HG03139 (cell line): ENCODE results near the gene RYR1.
"Not testable (repeated sequence)": the region's sequence is repeated elsewhere in the genome, so short reads cannot be mapped to it uniquely, and the experiment has no call there.

ENCODE experiments used
- ATAC-seq: cut with Tn5 transposase; IDR thresholded peaks from one replicate; pipeline ENCODE4 v1.9.1; 2021; ENCODE audit not compliant: unreplicated experiment

Gene RYR1

DNA sequence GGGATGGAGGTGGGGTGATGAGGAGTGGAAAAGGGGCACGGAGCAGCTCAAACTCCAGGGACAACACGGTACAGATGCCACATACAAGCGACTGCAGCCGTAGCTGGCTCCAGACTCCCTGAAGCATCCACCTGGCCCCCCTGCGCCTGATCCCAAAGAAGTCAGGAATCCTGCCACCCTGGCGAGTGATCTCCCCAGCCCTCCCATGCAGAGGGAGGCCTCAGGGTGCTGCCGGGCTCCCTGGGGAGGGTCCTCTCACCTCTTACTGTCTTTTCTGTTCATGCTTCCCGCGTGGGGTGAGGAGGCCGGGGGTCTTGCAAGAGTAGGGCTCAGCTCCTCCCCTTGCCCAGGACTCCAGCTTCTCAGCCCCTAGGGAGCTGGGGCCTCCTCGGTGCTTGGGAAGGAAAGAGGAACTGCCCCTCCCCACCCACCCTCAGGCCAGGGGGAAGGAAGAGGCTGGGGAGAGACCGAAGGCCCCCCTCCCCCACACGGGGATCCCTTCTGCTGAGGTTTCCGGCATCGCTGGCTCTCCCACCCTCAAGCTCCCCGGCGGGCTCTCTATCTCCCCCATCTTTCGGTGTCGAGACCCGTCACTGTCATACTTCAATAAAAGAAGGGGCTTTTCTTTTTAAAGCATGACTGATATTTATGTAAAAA lies 7.6 kb upstream of the RYR1 start, which contains the start of gene RASGRP4:
Gene RASGRP4 (minus strand): TSS at position 410 of the 657 bp plus-strand sequence. CDS start 128 bp downstream, at position 282.
- no peak for ATAC-seq

DNA sequence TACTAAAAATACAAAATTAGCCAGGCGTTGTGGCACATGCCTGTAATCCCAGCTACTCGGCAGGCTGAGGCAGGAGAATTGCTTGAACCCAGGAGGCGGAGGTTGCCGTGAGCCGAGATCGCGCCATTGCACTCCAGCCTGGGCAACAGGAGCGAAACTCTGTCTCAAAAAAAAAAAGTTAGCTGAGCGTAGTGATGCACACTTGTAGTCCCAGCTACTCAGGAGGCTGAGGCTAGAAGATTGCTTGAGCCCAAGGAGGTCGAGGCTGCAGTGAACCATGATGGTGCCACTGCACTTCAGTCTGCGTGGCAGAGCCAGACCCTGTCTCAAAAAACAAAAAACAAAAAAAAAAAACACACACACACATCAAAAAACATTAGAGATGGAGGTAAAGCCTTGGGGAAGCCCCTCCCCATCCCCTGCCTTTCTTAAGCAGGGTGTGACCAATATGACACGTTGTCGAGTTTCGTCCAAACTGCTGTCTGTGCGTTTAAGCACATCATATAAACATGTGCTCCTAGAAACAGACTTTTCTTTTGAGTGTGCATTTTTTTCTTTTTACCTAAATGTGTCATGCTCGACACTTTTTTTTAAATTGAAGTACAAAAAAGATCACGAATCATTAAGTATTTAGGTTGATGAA lies 6.3 kb upstream of the RYR1 start:
- ATAC-seq = not testable (repeated sequence)

DNA sequence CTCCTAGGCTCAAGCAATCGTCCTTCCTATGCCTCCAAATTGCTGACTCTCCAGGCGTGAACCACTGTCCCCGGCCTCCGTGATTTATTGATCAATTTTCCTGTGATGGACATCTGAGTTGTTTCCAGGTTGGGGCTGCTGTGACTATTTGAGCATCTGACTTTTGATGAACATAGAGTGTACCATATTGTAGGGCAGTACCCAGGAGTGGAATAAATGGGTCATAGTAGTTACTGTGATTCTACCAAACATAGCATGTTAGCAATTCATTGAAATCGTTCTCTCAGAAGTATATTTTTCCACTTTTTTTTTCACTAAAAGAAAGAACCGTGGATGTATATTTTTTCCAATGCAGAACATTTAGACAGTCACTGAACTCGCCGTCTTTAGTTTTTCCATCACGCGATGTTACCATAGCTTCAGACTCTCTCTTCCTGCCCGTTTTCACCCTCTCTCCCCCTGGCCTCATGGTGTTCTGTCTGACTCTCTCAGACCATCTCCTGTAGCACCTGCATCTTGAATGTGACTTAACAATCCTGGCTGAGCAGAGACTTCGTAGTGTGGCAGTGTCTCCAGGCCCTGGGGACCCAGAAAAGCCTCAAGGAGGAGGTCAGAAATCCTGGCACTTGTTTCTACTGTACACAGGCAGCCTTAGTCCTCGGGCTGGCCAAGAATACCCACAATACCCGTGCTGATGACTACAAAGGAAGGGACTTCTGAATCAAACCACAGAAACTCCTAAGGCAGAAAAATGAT lies 4.3 kb upstream of the RYR1 start:
- ATAC-seq = no peak

DNA sequence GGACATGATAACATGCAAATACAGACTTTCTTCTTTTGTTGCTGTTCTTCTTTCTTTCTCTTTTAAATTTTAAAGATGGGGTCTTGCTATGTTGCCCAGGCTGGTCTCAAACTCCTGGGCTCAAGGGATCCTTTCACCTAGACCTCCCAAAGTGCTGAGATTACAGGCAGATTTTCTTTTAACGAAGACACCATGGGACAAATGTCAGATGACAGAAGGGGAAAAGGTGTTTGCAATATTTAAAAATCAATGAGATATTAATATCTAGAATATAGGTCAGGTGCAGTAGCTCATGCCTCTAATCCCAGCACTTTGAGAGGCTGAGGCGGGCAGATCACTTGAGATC lies 3.7 kb upstream of the RYR1 start:
- ATAC-seq = no peak

DNA sequence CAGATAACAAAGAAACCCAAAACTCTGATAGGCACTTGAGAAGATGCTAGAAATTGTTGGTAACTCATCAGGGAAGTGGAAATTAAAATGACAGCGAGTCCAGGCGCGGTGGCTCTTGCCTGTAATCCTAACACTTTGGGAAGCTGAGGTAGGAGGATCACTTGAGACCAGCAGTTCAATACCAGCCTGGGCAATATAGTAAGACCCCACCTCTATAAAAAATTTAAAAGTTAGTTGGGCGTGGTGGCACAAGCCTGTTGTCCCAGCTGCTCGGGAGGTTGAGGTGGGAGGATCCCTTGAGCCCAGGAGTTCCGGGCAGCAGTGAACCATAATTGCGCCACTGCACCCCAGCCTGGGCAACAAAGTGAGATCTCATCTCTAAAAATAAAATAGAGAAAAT lies 2.6 kb upstream of the RYR1 start:
- no peak for ATAC-seq

DNA sequence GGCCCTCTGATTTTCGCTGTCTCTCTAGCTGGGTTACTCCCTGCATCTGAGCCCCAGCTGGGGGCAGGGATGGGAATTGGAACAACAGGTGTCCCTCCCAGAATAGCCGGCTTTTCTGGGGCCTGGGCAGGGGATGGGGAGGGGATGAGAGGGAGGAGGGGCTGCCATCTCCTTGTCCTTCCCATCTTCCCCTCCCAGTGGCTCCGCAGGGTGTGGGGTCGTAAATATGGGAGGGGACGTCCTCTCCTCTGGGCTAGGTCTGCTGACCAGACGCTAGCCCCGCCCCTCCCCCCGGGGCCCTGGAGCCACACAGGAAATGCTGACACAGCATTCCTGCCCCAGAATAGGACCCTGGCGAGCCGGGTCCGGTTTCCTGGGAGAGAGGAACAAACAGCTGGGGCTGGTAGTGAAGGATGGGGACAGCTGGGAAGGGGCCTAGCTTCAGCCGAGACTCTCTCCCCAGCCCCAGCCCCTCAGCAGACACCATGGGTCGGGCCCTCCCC lies 1.1 kb downstream of the RYR1 start:
- no peak for ATAC-seq

DNA sequence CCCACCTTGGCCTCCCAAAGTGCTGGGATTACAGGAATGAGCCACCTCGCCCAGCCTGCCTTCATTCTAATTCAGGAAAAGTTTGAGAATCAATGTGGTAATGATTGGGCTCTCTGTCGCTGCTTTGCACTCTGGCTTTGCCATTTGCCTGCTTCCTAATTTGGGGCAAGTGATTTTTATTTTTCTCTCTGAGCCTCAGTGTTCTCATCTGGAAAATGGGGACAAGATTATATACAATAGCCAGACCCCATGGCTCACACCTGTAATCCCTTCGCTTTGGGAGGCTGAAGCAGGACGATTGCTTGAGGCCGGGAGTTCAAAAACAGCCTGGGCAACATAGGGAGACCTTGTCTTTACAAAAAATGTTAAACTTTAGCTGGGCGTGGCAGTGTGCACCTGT lies 3.8 kb downstream of the RYR1 start:
- no peak for ATAC-seq

DNA sequence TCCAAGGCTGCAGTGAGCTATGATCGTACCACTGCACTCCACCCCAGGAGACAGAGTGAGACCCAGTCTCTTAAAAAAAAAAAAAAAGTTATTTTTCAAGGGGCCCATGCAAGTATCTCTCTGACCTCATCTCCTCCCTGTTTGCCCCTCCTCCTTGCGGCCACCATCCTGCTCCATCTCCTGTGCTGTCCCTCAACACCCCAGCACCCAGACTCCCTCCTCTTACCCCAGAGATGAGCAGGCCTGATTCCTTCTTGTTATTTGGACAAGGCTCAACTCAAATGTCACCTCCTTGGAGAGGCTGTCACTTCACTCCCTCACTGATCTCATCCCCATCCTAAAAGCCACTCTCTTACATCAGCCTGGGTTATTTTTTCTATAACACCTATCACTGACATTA lies 4.4 kb downstream of the RYR1 start:
- no peak for ATAC-seq

DNA sequence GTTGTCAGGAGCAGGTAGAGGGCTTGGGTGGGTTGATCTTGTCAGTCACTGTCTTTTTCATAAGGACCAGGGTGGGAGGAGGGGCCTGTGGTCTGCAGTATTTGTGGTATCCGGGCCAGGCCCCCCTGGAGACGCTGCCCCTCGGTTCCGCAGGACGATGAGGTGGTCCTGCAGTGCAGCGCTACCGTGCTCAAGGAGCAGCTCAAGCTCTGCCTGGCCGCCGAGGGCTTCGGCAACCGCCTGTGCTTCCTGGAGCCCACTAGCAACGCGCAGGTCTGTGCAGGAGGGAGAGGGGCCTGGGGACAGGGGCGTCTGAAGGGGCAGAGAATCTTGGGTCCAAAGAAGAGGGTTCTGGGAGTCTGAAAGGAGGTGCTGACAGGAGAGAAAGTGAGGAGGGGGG lies 7.1 kb downstream of the RYR1 start:
- ATAC-seq = no peak

DNA sequence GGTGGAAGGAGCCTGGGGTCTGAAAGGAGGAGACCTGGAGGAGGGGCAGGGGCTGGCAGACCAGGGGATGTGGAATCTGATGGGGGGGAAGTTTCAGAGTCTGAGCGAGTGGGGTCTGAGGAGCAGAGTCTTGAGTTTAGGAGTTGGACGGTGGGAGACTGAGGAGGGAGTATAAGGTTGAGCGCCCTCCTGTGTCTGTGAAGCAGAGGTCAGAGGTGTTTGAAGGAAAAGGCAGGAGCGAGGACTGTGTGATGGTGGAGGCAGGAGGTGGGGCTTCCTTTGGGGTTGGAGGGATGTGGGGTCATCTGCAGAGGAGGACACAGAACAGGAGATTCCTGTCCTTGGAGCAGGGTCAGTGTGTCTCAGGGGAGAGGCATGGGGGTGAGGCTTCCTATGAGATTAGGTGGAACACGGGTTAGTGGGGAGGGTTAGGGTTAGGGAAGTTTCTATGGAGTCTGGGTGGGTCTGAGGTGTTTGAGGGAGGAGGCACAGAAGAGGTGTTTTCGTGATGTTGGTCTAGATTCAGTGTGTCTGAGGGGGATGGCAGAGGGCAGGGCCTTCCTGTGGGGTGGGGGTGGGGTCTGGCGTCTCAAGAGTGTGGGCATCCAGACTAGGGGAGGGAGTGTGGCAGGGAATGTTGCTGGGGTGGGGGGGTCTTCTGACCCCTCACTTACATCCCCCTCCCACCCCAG lies 8.3 kb downstream of the RYR1 start:
- ATAC-seq = no peak

DNA sequence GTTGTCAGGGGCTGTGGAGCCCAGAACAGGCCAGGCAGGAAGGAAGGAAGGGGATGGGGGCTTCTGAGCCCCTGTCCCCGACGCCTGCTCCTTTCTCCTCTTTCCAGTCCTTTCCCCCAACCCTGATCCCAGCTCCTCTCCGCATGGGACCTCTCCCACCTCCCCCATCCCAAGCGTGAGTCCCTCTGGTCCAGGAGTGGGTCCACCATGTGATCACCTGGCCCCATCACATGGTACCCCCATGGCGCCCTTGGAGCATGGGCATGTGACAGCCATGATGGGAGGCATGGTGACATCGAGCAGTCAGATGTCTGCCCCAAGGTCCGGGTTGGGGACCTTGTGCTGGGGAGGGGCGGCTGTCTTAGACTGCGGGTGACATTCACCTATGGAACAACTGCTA lies 9.2 kb downstream of the RYR1 start:
- no peak for ATAC-seq

DNA sequence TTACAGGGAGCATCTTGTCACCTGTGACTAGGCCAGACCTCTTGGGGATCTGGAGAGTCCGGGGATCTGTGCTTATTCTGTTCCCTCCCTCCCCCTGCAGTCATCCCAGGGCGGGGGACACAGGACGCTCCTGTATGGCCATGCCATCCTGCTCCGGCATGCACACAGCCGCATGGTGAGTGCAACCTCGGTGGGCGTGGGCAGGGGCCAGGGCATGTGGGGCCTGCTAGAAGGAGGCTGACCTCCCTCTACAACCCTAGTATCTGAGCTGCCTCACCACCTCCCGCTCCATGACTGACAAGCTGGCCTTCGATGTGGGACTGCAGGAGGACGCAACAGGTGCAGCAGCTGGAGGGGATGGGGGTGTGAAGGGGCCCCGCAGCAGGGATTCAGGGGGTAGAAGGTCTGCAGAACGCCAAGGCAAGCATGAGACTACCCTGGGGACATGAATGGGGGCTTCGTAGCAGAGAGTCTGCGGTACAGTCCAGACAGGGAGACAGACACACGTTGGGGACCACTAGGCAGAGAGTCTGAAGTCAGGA lies 10.0 kb downstream of the RYR1 start:
- ATAC-seq = no peak

DNA sequence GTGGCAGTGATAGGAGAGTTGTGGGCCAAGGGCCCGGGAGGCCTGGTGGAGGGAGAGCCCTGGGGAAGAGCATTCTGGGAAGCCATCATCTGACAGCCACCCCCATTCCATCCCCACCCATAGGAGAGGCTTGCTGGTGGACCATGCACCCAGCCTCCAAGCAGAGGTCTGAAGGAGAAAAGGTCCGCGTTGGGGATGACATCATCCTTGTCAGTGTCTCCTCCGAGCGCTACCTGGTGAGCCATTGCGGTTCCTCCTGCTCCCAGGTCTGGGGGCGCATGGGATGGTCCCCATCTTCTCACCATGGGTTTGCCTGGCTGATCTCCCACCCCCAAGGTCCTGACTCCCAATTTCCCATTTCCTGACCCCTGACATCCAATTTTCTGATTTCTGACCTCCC lies 10.5 kb downstream of the RYR1 start:
- no peak for ATAC-seq

DNA sequence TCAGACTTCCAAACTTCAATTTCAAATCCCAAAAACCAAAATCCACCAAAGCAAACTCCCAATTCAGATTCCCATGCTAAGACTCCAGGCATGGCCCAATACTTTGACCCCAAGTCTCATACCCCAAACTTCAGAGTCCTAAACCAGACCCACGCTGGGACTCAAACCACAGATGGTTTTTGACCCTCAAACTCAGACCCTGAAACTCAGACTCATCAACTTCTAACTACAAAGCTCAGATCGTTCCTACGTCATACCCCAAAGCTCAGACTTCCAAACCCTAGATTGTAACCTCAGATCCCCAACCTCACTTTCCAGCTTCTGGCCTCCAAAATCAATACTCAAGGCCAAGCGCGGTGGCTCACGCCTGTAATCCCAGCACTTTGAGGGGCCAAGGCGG lies 11.9 kb downstream of the RYR1 start:
- no peak for ATAC-seq

DNA sequence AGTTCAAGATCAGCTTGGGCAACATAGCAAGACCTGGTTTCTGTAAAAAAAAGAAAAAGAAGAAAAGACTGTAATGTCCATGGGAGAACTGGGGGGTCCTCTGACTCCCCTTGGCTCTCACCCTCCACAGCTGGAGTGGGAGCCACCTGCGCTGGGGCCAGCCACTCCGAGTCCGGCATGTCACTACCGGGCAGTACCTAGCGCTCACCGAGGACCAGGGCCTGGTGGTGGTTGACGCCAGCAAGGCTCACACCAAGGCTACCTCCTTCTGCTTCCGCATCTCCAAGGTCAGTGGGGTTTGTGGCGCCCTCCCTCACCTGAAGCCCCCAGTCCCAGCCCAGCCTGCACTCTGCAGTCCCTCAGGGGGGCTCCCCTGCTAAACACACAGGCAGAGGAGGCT lies 14.7 kb downstream of the RYR1 start:
- no peak for ATAC-seq

DNA sequence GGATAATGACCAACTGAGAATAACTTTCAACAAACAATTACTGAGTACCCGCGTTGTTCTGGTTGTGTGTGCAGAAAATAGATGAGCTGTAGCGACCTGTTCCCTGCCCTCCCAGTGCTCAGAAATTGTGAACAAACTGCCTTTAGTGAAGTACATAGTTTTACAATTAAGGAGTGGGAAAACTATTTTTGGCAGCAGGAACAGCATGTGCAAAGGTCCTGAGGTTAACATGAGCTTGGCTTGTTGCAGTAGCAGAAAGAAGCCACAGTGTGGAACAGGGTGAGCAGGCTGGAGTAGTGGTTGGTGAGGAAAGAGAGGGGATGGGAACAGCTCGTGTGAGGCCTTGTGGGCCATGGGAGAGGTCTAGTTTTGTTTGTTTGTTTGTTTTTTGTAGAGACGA lies 16.0 kb downstream of the RYR1 start:
- ATAC-seq = no peak

DNA sequence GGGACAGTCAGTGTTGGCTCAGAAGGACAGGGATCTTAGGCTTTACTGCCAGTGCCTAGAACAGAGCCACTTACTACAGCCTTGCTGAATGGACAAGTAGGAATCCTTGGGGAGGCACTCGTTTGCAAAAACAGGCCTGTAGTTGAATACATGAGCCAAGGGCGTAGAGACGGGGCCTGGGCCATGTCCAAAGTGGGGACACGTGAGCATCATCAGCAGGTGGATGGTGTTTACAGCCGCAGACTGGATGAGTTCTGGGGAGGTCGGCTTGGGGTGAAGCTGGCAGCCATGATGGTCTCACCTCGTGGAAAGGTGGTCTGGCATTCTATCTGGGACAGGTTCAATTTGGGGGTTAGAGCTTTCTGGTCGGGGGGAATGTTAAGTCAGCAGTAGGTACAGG lies 17.5 kb downstream of the RYR1 start:
- ATAC-seq = no peak

DNA sequence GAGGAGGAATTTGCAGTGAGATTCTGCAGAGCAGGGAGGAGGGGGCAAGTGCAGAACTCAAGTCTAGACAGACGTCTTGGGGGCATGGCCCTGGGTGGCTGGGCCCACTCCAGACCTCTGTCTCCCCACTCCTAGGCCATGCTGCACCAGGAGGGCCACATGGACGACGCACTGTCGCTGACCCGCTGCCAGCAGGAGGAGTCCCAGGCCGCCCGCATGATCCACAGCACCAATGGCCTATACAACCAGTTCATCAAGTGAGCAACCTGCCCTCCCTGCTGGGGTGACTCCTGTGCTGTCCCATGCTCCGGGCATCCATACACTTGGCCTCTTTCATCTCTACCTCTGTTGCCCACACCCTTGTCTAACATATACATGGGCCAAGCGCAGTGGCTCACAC lies 18.1 kb downstream of the RYR1 start:
- no peak for ATAC-seq

DNA sequence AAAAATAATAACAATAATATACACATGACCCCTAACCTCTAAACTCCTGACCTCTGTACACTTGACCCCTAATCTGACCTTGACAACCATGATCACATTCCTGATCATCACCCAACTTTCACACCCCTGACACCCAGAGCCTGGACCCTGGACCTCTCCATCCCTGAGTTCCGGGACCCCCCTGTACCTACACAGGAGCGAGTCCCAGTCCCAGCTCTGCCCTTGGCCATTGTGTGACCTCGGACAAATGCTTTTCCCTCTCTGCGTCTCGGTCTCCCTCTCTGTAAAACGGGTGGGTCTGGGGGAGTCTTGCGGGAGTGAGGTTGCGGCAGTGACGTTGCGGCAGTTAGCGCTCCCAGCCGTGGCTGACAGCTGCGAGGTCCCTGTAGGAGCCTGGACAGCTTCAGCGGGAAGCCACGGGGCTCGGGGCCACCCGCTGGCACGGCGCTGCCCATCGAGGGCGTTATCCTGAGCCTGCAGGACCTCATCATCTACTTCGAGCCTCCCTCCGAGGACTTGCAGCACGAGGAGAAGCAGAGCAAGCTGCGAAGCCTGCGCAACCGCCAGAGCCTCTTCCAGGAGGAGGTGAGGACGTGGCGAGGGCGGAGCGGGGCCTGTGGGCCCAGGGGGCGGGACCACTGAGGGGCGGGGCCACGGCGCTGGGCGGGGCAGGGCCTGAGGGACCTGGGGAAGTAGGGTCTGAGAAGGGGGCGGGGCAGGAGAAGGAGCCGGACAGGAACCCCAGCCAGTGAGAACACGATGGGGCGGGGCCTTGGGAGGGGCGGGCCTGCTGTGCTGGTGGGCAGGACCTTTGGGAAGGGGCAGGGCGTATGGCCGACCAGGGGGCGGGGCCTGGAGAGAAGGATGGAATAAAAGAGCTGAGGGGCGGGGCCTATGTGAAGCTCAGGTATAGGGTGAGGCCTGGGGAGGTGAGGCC lies 19.2 kb downstream of the RYR1 start:
- ATAC-seq = no peak

DNA sequence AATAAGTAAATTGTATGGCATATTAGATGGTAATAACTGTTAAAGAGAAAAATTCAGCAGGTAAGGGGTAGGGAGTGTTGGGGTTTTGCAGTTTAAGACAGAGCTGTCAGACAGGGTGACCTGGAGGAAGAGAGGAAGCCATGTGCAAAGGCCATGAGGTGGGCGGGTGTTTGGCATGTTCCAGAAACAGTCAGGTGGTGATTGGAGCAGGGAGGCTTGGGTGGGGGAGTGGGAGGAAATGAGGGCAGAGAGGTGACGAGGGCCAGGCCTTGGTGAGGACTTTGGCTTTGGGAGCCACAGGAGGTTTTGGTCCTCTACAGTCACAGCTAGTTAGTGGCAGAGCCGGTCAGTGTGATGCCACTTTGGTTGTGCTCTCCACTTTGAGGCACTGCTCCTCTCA lies 20.1 kb downstream of the RYR1 start:
- ATAC-seq = no peak
